ENCODE measurements around the gene FRMD4A. TPM values are rescaled to one million over a fixed set of nuclear protein-coding genes. Genes with fewer than 3 reads are reported as not detected.
A peak's percentile ranks its signal among the peaks of the same experiment; 100 is the strongest.

Gene FRMD4A
- total and polyA plus RNA-seq, 2 of the 4 experiments (the other 2 are of a cell fraction) = 30.3 to 68.8 TPM

- peak overlapping the region; percentile 63 for H2AK5ac ChIP-seq (ENCODE audit: low read depth, low read length)
- H3K14ac ChIP-seq (replicated peaks; ENCODE audit: low read depth, low read length) = peak overlapping the region; percentile 47; the same call in 1 of the 2 replicates
- H4K5ac ChIP-seq (ENCODE audit: low read depth, low read length) = peak overlapping the region; percentile 19
- peak overlapping the region; percentile 73 for H2AFZ ChIP-seq (replicated peaks; ENCODE audit: low read length, poor library complexity)
- DNase-seq = peak; percentile 95
- dilution Hi-C loops (cut with HindIII; ENCODE audit: low sequenced_read_pairs, unreplicated experiment) (no loop called here), in situ Hi-C loops (cut with MboI; ENCODE audit: low sequenced_read_pairs) (no loop called here), intact Hi-C loops (cut with micrococcal nuclease) (loop anchor here (5.0 kb wide), 1 partner anchor 34 kb away; no protein-coding TSS in a partner anchor)
- peak overlapping the region; percentile 24; the same call in 1 of the 2 replicates for H2BK20ac ChIP-seq (ENCODE audit: low read depth, low read length)
- H4K91ac ChIP-seq (ENCODE audit: insufficient read depth, low read depth, low read length) = peak overlapping the region; percentile 61
- H3K23ac ChIP-seq (ENCODE audit: low read depth, low read length) = peak overlapping the region; percentile 43; the same call in 1 of the 2 replicates
- CTCF ChIA-PET = interaction anchor here (0.5 to 0.7 kb wide), 2 partner anchors 10 to 24 kb away, joined by 3 read pairs; no protein-coding TSS in a partner anchor
- H3K9me3 ChIP-seq (ENCODE audit: control insufficient read depth, insufficient read depth, low read length) = no peaks in the 10 kb centered on the region
- peaks cover 0 to 25% of the 10 kb centered on the region in 2 experiments; a peak in 2 of 4 replicates for H3K79me1 ChIP-seq (ENCODE audit: low read depth in 1 of 2, low read length in 2 of 2)
- H3K4me2 ChIP-seq (ENCODE audit: low read depth, low read length) = peak overlapping the region; percentile 88
- no peaks in the 10 kb centered on the region for H3K27me3 ChIP-seq (ENCODE audit: control insufficient read depth, insufficient read depth, low read length)
- H3K27ac ChIP-seq (ENCODE audit: insufficient read depth, low read length) = peak overlapping the region; percentile 46
- no peaks in the 10 kb centered on the region for H4K20me1 ChIP-seq (ENCODE audit: insufficient read depth, low read length)
- peaks cover 33% of the 10 kb centered on the region for H3K4me1 ChIP-seq (ENCODE audit: control insufficient read depth, insufficient read depth, low read length)
- no peaks in the 10 kb centered on the region for H3K36me3 ChIP-seq (ENCODE audit: control insufficient read depth, insufficient read depth, low read length)
- 6% methylated on average over 9 of the region's 26 CpGs; no CpG with 5 or more reads in 1 of the 2 experiments for WGBS, 2 experiments (ENCODE audit: extremely low coverage in 2 of 2, insufficient read length in 1 of 2)
- POLR2A ChIA-PET (ENCODE audit: unreplicated experiment) = interaction anchor here (0.6 to 1.1 kb wide), 2 partner anchors 11 to 115 kb away, joined by 3 to 4 read pairs; no protein-coding TSS in a partner anchor
- BruUV-seq (replicated peaks) = no TSS peak
- H2BK5ac ChIP-seq (ENCODE audit: low read depth, low read length, poor library complexity, severe bottlenecking) = peak overlapping the region; percentile 71
- peak overlapping the region; percentile 19 for H2AK9ac ChIP-seq (replicated peaks; ENCODE audit: low read depth, low read length, poor library complexity)
- no peak overlapping the region for H3K56ac ChIP-seq (ENCODE audit: extremely low read depth, insufficient read depth, low read length)
- peaks cover 15% of the 10 kb centered on the region for H3K9me1 ChIP-seq (ENCODE audit: insufficient read depth, low read length)
- ATAC-seq (ENCODE audit: low read depth) = peak; percentile 77
- peak overlapping the region; percentile 77 for H3K4ac ChIP-seq (ENCODE audit: low read depth, low read length)
- H3K4me3 ChIP-seq (ENCODE audit: insufficient read depth, low read depth, low read length) = peak overlapping the region; percentile 14; the same call in 1 of the 2 replicates
- H4K8ac ChIP-seq (ENCODE audit: low read depth in 2 of 2, low read length in 2 of 2) = peak overlapping the region; percentile 17 to 33; a peak in 3 of 4 replicates
- peak overlapping the region; percentile 82; the same call in 2 of the 3 replicates for H2BK15ac ChIP-seq (ENCODE audit: low read depth, low read length)
- H3K9ac ChIP-seq (ENCODE audit: low read depth, low read length) = peak overlapping the region; percentile 43
- H3K18ac ChIP-seq (ENCODE audit: low read depth, low read length) = peak overlapping the region; percentile 55
- H2BK120ac ChIP-seq (ENCODE audit: low read depth, low read length) = peak overlapping the region; percentile 76
- TF ChIP-seq MAZ (IDR thresholded peaks at IDR 0.05; ENCODE audit: borderline replicate concordance, low read depth, low read length) (0 out of 2 replicates have a peak, but pooled peaks have one; percentile 67), RFX5 (IDR thresholded peaks at IDR 0.05; ENCODE audit: low read depth, low read length) (no peak), SMC3 (IDR thresholded peaks at IDR 0.05; ENCODE audit: low read depth, low read length) (0 out of 2 replicates have a peak, but pooled peaks have one; percentile 7), CTCF (conservative IDR thresholded peaks at IDR 0.05; ENCODE audit: low read depth, low read length) (no peak), RAD21 (IDR thresholded peaks at IDR 0.05; ENCODE audit: low read length) (no peak), CEBPB (IDR thresholded peaks at IDR 0.05; ENCODE audit: low read depth, low read length) (peak; percentile 28; the same call in 1 of the 2 replicates), RCOR1 (IDR thresholded peaks at IDR 0.05; ENCODE audit: insufficient replicate concordance, low read length) (peak; percentile 64), POLR2A (IDR thresholded peaks at IDR 0.05; ENCODE audit: low read depth, low read length) (no peak), NFE2L2 (IDR thresholded peaks at IDR 0.05; ENCODE audit: low read depth, low read length) (no peak), MXI1 (IDR thresholded peaks at IDR 0.05; ENCODE audit: borderline replicate concordance, low read depth, low read length) (peak; percentile 68; the same call in 1 of the 2 replicates), MAFK (IDR thresholded peaks at IDR 0.05; ENCODE audit: low read depth, low read length) (no peak)
- TF ChIP-seq, protein P1, sequence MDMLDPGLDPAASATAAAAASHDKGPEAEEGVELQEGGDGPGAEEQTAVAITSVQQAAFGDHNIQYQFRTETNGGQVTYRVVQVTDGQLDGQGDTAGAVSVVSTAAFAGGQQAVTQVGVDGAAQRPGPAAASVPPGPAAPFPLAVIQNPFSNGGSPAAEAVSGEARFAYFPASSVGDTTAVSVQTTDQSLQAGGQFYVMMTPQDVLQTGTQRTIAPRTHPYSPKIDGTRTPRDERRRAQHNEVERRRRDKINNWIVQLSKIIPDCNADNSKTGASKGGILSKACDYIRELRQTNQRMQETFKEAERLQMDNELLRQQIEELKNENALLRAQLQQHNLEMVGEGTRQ (IDR thresholded peaks at IDR 0.05; ENCODE audit: low read depth, low read length) = no peak
Observed at GRCh38 chr10:13717936-13718772, 612.6 kb downstream of the FRMD4A start.

Data from IMR-90 (cell line).